Midbrain (tissue), 1 donor: ENCODE measurements around the gene ITGB5.
"Not testable (repeated sequence)": the region's sequence is repeated elsewhere in the genome, so short reads cannot be mapped to it uniquely, and the experiment has no call there.

Experiments
- DNase-seq: peaks from one replicate; lab custom pipeline; 2025; lab: John Stamatoyannopoulos, UW

The ITGB5 gene

GRCh38 chr3:124837065-124837464 lies 50.1 kb downstream of the ITGB5 start:
- no peak for DNase-seq

- no peak for DNase-seq
Measured at GRCh38 chr3:124836448-124836847, 50.7 kb downstream of the ITGB5 start.

- no peak for DNase-seq
Measured at GRCh38 chr3:124834723-124835718, 52.1 kb downstream of the ITGB5 start.

GRCh38 chr3:124833710-124834332 lies 53.3 kb downstream of the ITGB5 start:
- DNase-seq, result no peak

GRCh38 chr3:124832782-124833709 lies 54.1 kb downstream of the ITGB5 start:
- no peak for DNase-seq

GRCh38 chr3:124831628-124832199 lies 55.5 kb downstream of the ITGB5 start:
- no peak for DNase-seq

GRCh38 chr3:124829819-124830554 lies 57.2 kb downstream of the ITGB5 start:
- DNase-seq, result no peak

GRCh38 chr3:124829178-124829818 lies 57.9 kb downstream of the ITGB5 start:
- no peak for DNase-seq

GRCh38 chr3:124827476-124828206 lies 59.5 kb downstream of the ITGB5 start:
- not testable (repeated sequence) for DNase-seq

- DNase-seq, result no peak
Measured at GRCh38 chr3:124826703-124827102, 60.5 kb downstream of the ITGB5 start.

- no peak for DNase-seq
Measured at GRCh38 chr3:124824286-124824915, 62.8 kb downstream of the ITGB5 start.

GRCh38 chr3:124823648-124824047 lies 63.5 kb downstream of the ITGB5 start:
- DNase-seq, result no peak

GRCh38 chr3:124823206-124823605 lies 64.0 kb downstream of the ITGB5 start:
- DNase-seq, result no peak

- DNase-seq, result no peak
Measured at GRCh38 chr3:124821356-124821755, 65.8 kb downstream of the ITGB5 start.

- no peak for DNase-seq
Measured at GRCh38 chr3:124818398-124819091, 68.6 kb downstream of the ITGB5 start.

- DNase-seq, result no peak
Measured at GRCh38 chr3:124817079-124817478, 70.1 kb downstream of the ITGB5 start.

- DNase-seq, result no peak
Measured at GRCh38 chr3:124816206-124816605, 71.0 kb downstream of the ITGB5 start.

- DNase-seq, result no peak
Measured at GRCh38 chr3:124815781-124816180, 71.4 kb downstream of the ITGB5 start.
